ENCODE measurements around the gene MTFMT. TPM values are rescaled to one million over a fixed set of nuclear protein-coding genes. Genes with fewer than 3 reads are reported as not detected.

Gene MTFMT
- total RNA-seq, 1 donor from 2014 or later = 18.8 TPM

DNA sequence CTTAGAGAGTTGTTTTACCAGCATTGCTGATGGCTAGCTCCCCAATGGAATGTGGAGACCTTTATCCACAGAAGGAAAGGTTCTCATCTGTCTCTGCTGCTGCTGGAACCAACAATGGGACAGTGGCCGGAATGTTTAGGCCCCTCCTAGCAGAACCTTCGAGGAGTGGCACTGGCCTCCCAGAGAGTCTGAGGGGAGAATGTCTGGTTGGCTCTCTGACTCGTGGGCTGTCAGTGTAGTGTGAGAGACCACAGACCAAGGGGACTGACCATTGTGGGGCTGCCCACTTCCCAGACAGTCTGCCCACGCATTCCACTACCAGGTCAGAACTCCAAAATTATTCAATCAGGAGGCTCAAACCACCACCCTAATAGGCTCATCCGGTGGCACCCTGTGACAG, 33.3 kb upstream of the MTFMT start:
- Mint-ChIP-seq H3K9me3 (no peaks in the 10 kb centered on the region), H3K4me3 (no peak overlapping the region), H3K27me3 (ENCODE audit: low read depth) (peaks cover 23% of the 10 kb centered on the region), H3K4me1 (peaks cover 25% of the 10 kb centered on the region), H3K27ac (ENCODE audit: unreplicated experiment) (no peak overlapping the region), H3K36me3 (ENCODE audit: low read depth) (no peaks in the 10 kb centered on the region)
- no peak for DNase-seq (ENCODE audit: low read depth, low spot score)
- TF ChIP-seq, protein P1, sequence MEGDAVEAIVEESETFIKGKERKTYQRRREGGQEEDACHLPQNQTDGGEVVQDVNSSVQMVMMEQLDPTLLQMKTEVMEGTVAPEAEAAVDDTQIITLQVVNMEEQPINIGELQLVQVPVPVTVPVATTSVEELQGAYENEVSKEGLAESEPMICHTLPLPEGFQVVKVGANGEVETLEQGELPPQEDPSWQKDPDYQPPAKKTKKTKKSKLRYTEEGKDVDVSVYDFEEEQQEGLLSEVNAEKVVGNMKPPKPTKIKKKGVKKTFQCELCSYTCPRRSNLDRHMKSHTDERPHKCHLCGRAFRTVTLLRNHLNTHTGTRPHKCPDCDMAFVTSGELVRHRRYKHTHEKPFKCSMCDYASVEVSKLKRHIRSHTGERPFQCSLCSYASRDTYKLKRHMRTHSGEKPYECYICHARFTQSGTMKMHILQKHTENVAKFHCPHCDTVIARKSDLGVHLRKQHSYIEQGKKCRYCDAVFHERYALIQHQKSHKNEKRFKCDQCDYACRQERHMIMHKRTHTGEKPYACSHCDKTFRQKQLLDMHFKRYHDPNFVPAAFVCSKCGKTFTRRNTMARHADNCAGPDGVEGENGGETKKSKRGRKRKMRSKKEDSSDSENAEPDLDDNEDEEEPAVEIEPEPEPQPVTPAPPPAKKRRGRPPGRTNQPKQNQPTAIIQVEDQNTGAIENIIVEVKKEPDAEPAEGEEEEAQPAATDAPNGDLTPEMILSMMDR (conservative IDR thresholded peaks at IDR 0.05) = no peak

DNA sequence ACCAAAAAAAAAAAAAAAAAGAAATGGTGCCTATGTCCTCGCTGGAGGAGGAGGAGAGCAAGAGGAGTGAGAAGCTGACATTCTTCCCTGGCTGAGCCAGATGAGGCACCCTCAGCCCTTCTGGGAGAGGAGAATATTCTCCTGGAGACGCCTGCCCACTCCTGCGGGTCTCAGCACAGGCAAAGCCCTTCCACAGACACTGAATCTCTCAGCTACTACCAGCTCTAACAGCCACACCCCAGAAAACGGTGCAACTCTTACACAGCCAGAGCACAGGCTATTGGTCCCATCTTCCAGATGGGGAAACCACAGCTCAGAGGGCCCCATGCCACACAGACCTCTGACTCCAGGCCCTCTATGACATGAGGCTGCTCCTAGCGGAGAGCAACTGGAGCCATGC, 32.6 kb upstream of the MTFMT start:
- DNase-seq (ENCODE audit: low read depth, low spot score) = no peak
- Mint-ChIP-seq H3K4me1 (peaks cover 27% of the 10 kb centered on the region), H3K27ac (ENCODE audit: unreplicated experiment) (no peak overlapping the region), H3K9me3 (no peaks in the 10 kb centered on the region), H3K36me3 (ENCODE audit: low read depth) (no peaks in the 10 kb centered on the region), H3K27me3 (ENCODE audit: low read depth) (peaks cover 19% of the 10 kb centered on the region), H3K4me3 (no peak overlapping the region)
- TF ChIP-seq, protein P1 (conservative IDR thresholded peaks at IDR 0.05) = no peak

DNA sequence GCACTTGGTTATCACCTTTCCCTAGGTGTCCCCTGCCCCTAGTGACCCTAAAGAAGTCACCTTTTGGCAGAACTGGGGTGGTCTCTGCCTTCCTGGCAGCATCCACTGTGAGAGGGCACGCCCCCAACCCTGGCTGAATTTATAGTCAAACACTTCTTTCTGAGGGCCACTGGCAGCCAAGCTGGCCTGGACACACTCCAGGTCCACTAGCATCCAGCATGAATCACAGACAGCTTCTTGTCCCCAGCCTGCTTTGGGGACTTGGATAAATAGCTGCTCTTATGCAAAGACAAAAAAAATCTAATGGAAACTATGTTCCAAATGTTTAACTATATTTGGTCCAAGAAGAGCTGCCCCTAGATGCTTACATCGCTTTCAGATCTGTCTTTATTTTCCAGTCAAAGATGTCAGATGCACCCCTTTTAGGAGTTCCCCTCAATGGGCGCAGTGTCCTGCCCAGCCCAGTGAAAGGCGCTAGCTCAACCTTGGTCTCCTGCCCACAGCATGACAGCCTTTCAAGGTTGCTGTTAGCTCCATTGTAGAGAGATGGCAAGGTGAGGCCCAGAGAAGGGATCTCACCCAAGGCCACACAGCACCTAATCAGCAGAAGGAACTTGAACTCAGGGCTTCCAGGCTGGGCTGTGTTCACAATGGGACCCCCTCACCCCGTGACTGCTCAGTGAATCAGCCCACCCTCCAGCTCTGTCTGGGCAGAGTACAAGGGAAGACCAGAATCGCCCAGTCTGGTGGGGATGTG, 31.4 kb upstream of the MTFMT start:
- H3K4me3 Mint-ChIP-seq = no peak overlapping the region
- H3K27ac Mint-ChIP-seq (ENCODE audit: unreplicated experiment) = no peak overlapping the region
- TF ChIP-seq, protein P1 (conservative IDR thresholded peaks at IDR 0.05) = no peak
- no peaks in the 10 kb centered on the region for H3K9me3 Mint-ChIP-seq
- peaks cover 26% of the 10 kb centered on the region for H3K4me1 Mint-ChIP-seq
- DNase-seq (ENCODE audit: low read depth, low spot score) = no peak
- peaks cover 6% of the 10 kb centered on the region for H3K27me3 Mint-ChIP-seq (ENCODE audit: low read depth)
- no peaks in the 10 kb centered on the region for H3K36me3 Mint-ChIP-seq (ENCODE audit: low read depth)

DNA sequence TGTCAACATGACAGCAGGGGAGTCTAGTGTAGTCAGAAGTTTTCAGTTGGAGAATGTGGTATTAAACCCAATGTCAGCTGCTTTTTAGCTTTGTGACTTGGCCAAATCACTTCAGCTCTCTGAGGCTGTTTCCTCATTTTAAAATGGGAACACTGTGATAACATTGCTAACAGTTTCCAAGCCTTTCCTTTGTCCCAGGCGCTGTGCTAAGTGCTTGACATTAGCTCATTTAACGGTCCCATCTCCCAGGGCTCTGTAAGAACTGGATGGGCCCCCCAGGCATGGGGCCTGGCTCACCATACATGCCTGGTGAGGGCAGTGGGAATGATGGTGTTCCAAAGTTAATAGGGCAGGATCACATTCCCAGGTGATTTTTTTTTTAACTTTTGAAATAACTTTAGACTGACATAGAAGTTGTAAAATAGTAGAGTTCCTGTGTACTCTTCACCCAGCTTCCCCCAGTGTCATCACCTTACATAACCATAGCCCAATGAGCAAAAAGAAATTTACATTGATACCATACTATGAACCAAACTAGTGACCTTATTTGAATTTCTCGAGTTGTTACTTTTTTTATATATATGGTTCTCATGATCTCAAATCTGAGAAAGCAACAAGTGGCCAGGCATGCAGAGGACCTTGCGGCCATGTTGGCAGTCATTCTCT, 30.6 kb upstream of the MTFMT start:
- no peaks in the 10 kb centered on the region for H3K9me3 Mint-ChIP-seq
- TF ChIP-seq, protein P1 (conservative IDR thresholded peaks at IDR 0.05) = no peak
- H3K27me3 Mint-ChIP-seq (ENCODE audit: low read depth) = no peaks in the 10 kb centered on the region
- DNase-seq (ENCODE audit: low read depth, low spot score) = no peak
- no peak overlapping the region for H3K27ac Mint-ChIP-seq (ENCODE audit: unreplicated experiment)
- H3K4me1 Mint-ChIP-seq = peaks cover 24% of the 10 kb centered on the region
- no peak overlapping the region for H3K4me3 Mint-ChIP-seq
- no peaks in the 10 kb centered on the region for H3K36me3 Mint-ChIP-seq (ENCODE audit: low read depth)

DNA sequence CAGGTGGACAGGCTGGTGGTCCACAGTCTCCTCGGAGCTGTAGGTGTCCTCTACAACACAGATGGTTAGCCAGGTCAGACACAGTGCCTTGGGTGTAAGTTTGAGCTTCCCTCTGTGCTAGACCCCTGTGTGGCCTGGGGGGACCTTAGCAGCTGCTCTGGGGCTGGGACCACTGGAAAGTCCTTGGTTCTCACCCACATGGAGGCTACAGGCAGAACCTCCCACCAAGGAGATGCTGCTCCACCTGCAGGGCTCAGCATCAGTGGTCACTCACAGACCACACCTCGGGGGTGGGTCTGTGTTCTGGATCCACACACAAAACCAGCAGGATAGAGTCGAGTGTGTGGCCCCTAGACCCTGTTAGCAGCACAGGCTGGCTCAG, 29.9 kb upstream of the MTFMT start:
- H3K36me3 Mint-ChIP-seq (ENCODE audit: low read depth) = no peaks in the 10 kb centered on the region
- TF ChIP-seq, protein P1 (conservative IDR thresholded peaks at IDR 0.05) = no peak
- no peak overlapping the region for H3K4me3 Mint-ChIP-seq
- H3K27ac Mint-ChIP-seq (ENCODE audit: unreplicated experiment) = no peak overlapping the region
- peaks cover 25% of the 10 kb centered on the region for H3K4me1 Mint-ChIP-seq
- DNase-seq (ENCODE audit: low read depth, low spot score) = no peak
- H3K27me3 Mint-ChIP-seq (ENCODE audit: low read depth) = no peaks in the 10 kb centered on the region
- no peaks in the 10 kb centered on the region for H3K9me3 Mint-ChIP-seq
